ENCODE measurements around the gene SAMD11. TPM values are rescaled to one million over a fixed set of nuclear protein-coding genes. Genes with fewer than 3 reads are reported as not detected.

SAMD11 gene
- total RNA-seq, 1 experiment from 2014 or later = 11.5 TPM

DNA sequence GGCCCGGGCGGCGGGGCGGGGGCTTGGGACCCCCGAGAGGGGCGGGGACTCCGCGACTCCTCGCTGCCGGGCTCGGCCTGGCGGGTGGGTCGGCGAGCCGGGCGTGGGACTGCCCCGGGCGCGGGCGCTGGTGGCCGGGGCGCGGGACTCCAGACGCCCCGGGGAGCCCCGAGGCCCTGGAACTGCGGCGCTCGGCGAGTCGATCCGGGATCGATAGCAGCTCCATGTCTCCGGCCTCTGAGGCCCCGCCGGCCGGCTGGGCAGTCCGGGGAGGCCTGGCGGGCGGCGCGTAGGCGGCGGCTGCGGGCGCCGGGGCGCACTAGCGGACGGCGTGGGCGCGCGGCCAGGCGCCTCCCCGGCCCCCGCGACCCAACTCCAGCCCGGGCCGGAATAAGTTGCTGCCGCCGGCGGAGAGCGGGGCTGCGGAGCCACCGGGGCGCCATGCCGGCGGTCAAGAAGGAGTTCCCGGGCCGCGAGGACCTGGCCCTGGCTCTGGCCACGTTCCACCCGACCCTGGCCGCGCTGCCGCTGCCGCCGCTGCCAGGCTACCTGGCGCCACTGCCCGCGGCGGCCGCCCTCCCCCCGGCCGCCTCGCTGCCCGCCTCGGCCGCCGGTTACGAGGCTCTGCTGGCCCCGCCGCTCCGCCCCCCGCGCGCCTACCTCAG lies 400 bp downstream of the SAMD11 start:
- BruUV-seq (replicated peaks) = no TSS peak
- Histone ChIP-seq H3K4me1 (ENCODE audit: control insufficient read depth in 1 of 2, insufficient read depth in 2 of 2, low read length in 2 of 2) (peaks cover 37 to 49% of the 10 kb centered on the region in 2 experiments), H3K9ac (ENCODE audit: low read length) (peak overlapping the region; percentile 45; the same call in 1 of the 2 replicates), H4K20me1 (ENCODE audit: insufficient read depth) (no peaks in the 10 kb centered on the region), H3K27me3 (ENCODE audit: insufficient read depth, low read length) (peaks cover 27% of the 10 kb centered on the region; the same call in 1 of the 2 replicates), H3K9me3 (ENCODE audit: control insufficient read depth in 1 of 2, insufficient read depth in 1 of 2, low read depth in 1 of 2, low read length in 2 of 2) (no peaks in the 10 kb centered on the region), H3K36me3 (ENCODE audit: control insufficient read depth in 1 of 2, insufficient read depth in 2 of 2, low read length in 2 of 2) (no peaks in the 10 kb centered on the region), H3K4me2 (ENCODE audit: low read length) (peak overlapping the region; percentile 90), H2AFZ (ENCODE audit: low read depth, low read length, poor library complexity, severe bottlenecking) (no peak overlapping the region), H3K27ac (ENCODE audit: low read depth, low read length) (peak overlapping the region; percentile 74; the same call in 1 of the 2 replicates), H3K4me3 (replicated peaks in 1 of 2; ENCODE audit: low read depth in 1 of 2, low read length in 2 of 2) (peak overlapping the region; percentile 43 to 61), H3K79me2 (ENCODE audit: insufficient read depth, low read length) (no peaks in the 10 kb centered on the region), H3K9me2 (ENCODE audit: insufficient read depth) (no peaks in the 10 kb centered on the region)
- DNase-seq (ENCODE audit: low read depth, low spot score) (no peak), ATAC-seq (peak; percentile 18)
- ChIA-PET POLR2A (no interaction called here), CTCF (no interaction called here), RAD21 (ENCODE audit: low non-redundant PET in 1 of 2, low total read pairs in 2 of 2, uncharacterized antibody in 2 of 2, unreplicated experiment in 2 of 2) (no interaction called here)
- TF ChIP-seq FOSL1 (IDR thresholded peaks at IDR 0.05; ENCODE audit: low read depth) = no peak
- no peak for TF ChIP-seq EGR1 (IDR thresholded peaks at IDR 0.05; ENCODE audit: low read depth)
- no peak for TF ChIP-seq JUND (IDR thresholded peaks at IDR 0.05)
- TF ChIP-seq RAD21 (IDR thresholded peaks at IDR 0.05; ENCODE audit: low read depth) = no peak
- intact Hi-C loops (cut with micrococcal nuclease) = loop anchor here (1.0 to 2.0 kb wide), 2 partner anchors 17 to 18 kb away; no protein-coding TSS in a partner anchor

GRCh38 chr1:924656-925560 lies 1.2 kb downstream of the SAMD11 start:
- ATAC-seq (peak; percentile 28), DNase-seq (ENCODE audit: low read depth, low spot score) (no peak)
- RAD21 ChIA-PET (ENCODE audit: low non-redundant PET in 1 of 2, low total read pairs in 2 of 2, uncharacterized antibody in 2 of 2, unreplicated experiment in 2 of 2) = no interaction called here
- Histone ChIP-seq H2AFZ (ENCODE audit: low read depth, low read length, poor library complexity, severe bottlenecking) (no peak overlapping the region), H3K9ac (ENCODE audit: low read length) (peak overlapping the region; percentile 45), H3K79me2 (ENCODE audit: insufficient read depth, low read length) (no peaks in the 10 kb centered on the region), H3K4me2 (ENCODE audit: low read length) (peak overlapping the region; percentile 90), H3K27ac (ENCODE audit: low read depth, low read length) (peak overlapping the region; percentile 74; the same call in 1 of the 2 replicates), H3K9me2 (ENCODE audit: insufficient read depth) (no peaks in the 10 kb centered on the region), H3K27me3 (ENCODE audit: insufficient read depth, low read length) (peaks cover 25% of the 10 kb centered on the region; the same call in 1 of the 2 replicates), H3K4me3 (replicated peaks in 1 of 2; ENCODE audit: low read depth in 1 of 2, low read length in 2 of 2) (peak overlapping the region; percentile 43 to 61), H3K9me3 (ENCODE audit: control insufficient read depth in 1 of 2, insufficient read depth in 1 of 2, low read depth in 1 of 2, low read length in 2 of 2) (no peaks in the 10 kb centered on the region), H3K4me1 (ENCODE audit: control insufficient read depth in 1 of 2, insufficient read depth in 2 of 2, low read length in 2 of 2) (peaks cover 34 to 49% of the 10 kb centered on the region in 2 experiments), H3K36me3 (ENCODE audit: control insufficient read depth in 1 of 2, insufficient read depth in 2 of 2, low read length in 2 of 2) (no peaks in the 10 kb centered on the region), H4K20me1 (ENCODE audit: insufficient read depth) (no peaks in the 10 kb centered on the region)
- CTCF ChIA-PET = no interaction called here
- no TSS peak for BruUV-seq (replicated peaks)
- POLR2A ChIA-PET = no interaction called here
- intact Hi-C loops (cut with micrococcal nuclease) = loop anchor here (2.0 kb wide), 1 partner anchor 16 kb away; no protein-coding TSS in a partner anchor
- TF ChIP-seq EGR1 (IDR thresholded peaks at IDR 0.05; ENCODE audit: low read depth) (no peak), CBX3 (IDR thresholded peaks at IDR 0.05; ENCODE audit: low read depth) (no peak), FOSL1 (IDR thresholded peaks at IDR 0.05; ENCODE audit: low read depth) (no peak), CEBPB (IDR thresholded peaks at IDR 0.05; ENCODE audit: low read depth) (no peak), CTCF (IDR thresholded peaks at IDR 0.05 in 2 of 3, conservative IDR thresholded peaks at IDR 0.05 in 1 of 3; ENCODE audit: borderline replicate concordance in 1 of 3, insufficient read depth in 1 of 3, low read depth in 2 of 3, low read length in 2 of 3) (no peak), MAX (IDR thresholded peaks at IDR 0.05) (peak; percentile 62; the same call in 1 of the 2 replicates), ELF1 (IDR thresholded peaks at IDR 0.05; ENCODE audit: borderline replicate concordance, low read depth) (no peak), YY1 (IDR thresholded peaks at IDR 0.05; ENCODE audit: extremely low read depth, insufficient replicate concordance, low read depth, low read length) (no peak), EZH2 (IDR thresholded peaks at IDR 0.05) (peak; percentile 95; the same call in 1 of the 2 replicates), EZH2phosphoT487 (IDR thresholded peaks at IDR 0.05; ENCODE audit: borderline replicate concordance) (0 out of 2 replicates have a peak, but pooled peaks have one; percentile 68), TCF7L2 (IDR thresholded peaks at IDR 0.05; ENCODE audit: borderline replicate concordance, extremely low read depth, insufficient read depth, insufficient read length) (peak; percentile 77), POLR2A (IDR thresholded peaks at IDR 0.05; ENCODE audit: borderline replicate concordance, extremely low read depth, insufficient read depth, insufficient read length) (no peak), SP1 (IDR thresholded peaks at IDR 0.05; ENCODE audit: low read depth) (no peak), JUND (IDR thresholded peaks at IDR 0.05) (no peak)
- TF ChIP-seq, protein P1, sequence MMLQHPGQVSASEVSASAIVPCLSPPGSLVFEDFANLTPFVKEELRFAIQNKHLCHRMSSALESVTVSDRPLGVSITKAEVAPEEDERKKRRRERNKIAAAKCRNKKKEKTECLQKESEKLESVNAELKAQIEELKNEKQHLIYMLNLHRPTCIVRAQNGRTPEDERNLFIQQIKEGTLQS (IDR thresholded peaks at IDR 0.05) = no peak
